HG03460 (cell line): ENCODE results near the gene IRGQ.

Source experiments
- ATAC-seq: cut with Tn5 transposase; IDR thresholded peaks from one replicate; pipeline ENCODE4 v1.9.1; 2021; ENCODE audit not compliant: unreplicated experiment

IRGQ gene

DNA sequence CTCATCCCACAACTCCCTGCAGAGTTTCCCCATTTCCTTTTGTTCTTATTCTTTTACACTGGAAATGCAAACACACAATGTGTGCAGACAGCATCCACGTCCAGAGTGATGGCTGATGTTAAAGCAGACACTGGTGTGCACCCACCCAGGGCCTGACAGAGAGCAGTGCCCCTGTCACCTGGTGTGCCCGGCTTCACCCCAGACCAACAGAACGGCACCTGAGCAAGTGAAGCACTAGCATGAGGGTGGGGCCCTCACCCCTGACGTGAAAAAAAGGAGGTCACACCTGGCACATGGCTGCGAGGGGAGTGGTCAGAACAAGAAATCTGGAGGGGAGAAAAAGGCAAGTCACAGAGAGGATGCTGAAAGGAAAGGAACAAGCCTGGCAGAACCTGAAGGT lies 50.7 kb downstream of the IRGQ start:
- ATAC-seq, result no peak

DNA sequence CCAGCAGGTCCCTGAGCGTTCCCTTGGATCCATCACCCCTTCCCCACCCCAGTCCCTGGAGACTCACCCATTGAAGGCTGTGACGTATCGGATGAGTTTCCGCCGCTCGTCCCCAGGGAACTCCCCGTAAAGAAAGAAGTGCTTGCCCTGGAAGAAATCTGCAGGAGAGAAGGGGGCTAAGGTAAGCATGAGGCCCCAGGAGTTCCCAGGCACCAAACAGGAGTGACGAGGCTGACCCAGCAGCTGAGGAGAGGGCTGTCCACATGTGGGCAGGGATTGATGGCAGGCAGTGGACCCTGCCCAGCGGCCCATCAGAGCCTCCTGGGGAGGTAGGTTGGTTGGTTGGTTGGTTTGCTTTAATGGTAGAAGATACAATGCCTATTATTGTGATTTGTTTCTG lies 51.9 kb downstream of the IRGQ start:
- no peak for ATAC-seq

DNA sequence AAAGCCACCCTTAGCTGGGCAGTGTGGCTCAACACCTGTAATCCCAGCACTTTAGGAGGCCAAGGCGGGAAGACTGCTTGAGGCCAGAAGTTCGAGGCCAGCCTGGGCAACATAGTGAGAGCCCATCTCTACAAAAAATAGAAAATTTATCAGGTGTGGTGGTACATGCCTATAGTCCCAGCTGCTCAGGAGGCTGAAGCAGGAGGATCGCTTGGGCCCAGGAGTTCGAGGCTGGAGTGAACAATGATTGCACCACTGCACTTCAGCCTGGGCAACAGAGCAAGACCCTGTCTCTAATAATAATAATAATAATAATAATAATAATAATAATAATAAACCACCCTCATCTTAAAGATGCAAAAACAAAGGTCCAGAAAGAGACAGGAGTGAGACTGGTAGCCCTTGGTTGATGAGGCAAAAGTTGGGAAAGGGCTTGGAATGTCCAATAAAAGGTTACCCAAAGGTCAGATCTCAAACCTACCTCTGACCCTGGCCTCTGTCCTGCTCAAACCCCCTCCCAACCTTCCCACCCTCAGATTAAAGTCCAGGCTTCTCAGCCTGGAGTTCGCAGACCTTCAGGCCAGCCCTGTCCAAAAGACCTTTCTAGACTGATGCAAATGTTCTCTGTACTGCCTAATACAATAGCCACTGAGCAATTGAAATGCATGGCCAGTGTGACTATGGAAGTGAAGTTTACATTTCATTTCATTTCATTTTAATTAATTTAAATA lies 53.8 kb downstream of the IRGQ start:
- ATAC-seq, result no peak

DNA sequence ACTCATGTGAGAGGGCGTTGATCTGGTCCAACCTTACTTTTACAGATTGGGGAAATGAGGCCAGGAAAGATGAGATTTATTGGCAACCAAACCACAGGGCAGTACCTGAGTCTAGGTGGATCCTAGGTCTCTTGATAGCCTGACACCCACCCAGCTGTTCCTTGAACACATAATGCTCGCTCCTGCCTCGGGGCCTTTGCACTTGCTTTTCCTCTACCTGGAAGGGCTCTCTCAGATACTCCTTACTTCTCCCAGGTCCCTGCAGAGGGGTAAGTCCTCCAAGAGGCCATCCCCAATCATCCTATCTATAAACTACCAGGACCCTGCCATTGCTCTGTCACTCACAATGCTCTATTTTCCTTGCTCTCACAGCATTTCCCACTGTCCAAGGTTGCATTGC lies 55.6 kb downstream of the IRGQ start:
- no peak for ATAC-seq

DNA sequence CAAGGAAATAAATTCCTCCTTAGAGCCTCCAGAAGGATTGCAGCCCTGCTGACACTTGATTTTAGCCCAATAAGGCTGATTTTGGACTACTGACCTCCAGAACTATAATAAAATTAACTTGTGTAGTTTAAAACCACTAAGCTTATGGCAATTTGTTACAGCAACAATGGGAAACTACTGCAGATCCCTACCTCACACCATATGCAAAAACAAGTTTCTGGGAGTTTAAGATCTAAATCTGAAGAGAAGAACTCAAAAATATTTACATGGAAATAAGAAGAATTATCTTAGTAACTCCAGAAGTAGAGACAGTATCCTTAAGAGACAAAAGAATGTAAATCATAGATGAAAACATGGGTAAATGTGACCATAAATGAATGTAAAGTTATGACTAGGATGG lies 57.0 kb downstream of the IRGQ start:
- ATAC-seq, result no peak

DNA sequence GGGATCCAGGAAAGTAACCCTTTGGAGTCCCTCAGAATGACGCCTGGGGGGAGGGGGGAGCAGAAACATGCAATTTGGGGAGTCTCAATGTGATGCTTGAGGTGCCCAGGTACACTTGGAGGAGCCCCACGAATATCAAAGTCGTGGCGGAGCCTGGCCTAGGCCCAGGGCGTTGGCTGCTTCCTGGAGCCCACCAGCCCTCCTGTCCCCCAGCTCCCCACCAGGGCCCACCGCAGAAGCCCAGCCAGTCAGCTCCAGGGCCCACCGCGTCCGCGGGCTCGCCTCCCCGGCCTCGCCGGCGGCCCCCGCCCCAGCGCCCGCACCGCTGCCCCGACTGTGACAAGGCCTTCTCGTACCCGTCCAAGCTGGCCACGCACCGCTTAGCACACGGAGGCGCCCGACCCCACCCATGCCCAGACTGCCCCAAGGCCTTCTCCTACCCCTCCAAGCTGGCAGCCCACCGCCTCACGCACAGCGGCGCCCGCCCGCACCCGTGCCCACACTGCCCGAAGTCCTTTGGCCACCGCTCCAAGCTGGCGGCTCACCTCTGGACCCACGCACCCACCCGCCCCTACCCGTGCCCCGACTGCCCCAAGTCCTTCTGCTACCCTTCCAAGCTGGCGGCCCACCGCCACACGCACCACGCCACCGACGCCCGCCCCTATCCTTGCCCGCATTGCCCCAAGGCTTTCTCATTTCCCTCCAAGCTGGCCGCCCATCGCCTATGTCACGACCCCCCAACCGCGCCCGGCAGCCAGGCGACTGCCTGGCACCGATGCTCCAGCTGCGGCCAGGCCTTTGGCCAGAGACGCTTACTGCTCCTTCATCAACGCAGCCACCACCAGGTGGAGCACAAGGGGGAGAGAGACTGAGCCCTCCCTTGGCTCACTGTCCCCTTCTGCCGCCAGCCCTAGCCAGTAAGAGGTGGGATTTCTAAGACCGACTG lies 60.8 kb downstream of the IRGQ start:
- ATAC-seq, result no peak
